Stimulated activated CD8-positive, alpha-beta memory T cell treated with anti-CD3 and anti-CD28 coated beads, Interleukin-4, amount 100 ng/mL, for 24 hours (primary cell): ENCODE measurements around the gene ANK3.

ENCODE experiments used
- DNase-seq: peaks from one replicate; pipeline ENCODE4 v3.0.0-alpha.2; 2020; ENCODE audit warnings: low read depth

ANK3 gene

GRCh38 chr10:60341969-60342368, 47.7 kb downstream of the ANK3 start:
- no peak for DNase-seq

- DNase-seq = no peak
These were observed 48.7 kb downstream of the ANK3 start for GRCh38 chr10:60340973-60341372.

- no peak for DNase-seq
These were observed 49.9 kb downstream of the ANK3 start for GRCh38 chr10:60339757-60340156.

GRCh38 chr10:60338786-60339185, 50.9 kb downstream of the ANK3 start:
- DNase-seq = no peak

- no peak for DNase-seq
These were observed 51.6 kb downstream of the ANK3 start for GRCh38 chr10:60338002-60338564.

- DNase-seq = no peak
These were observed 52.6 kb downstream of the ANK3 start for GRCh38 chr10:60336901-60337630.

GRCh38 chr10:60335708-60336107, 54.0 kb downstream of the ANK3 start:
- DNase-seq = no peak

- no peak for DNase-seq
These were observed 54.7 kb downstream of the ANK3 start for GRCh38 chr10:60334991-60335390.

- DNase-seq = no peak
These were observed 57.3 kb downstream of the ANK3 start for GRCh38 chr10:60332371-60332770.

- no peak for DNase-seq
These were observed 57.8 kb downstream of the ANK3 start for GRCh38 chr10:60331886-60332285.

GRCh38 chr10:60323162-60323561, 66.5 kb downstream of the ANK3 start:
- no peak for DNase-seq

GRCh38 chr10:60320666-60321065, 69.0 kb downstream of the ANK3 start:
- DNase-seq = no peak

- DNase-seq = no peak
These were observed 73.6 kb downstream of the ANK3 start for GRCh38 chr10:60316029-60316428.

- no peak for DNase-seq
These were observed 74.4 kb downstream of the ANK3 start for GRCh38 chr10:60315311-60315710.

GRCh38 chr10:60314069-60314940, 75.4 kb downstream of the ANK3 start:
- DNase-seq = no peak

- DNase-seq = no peak
These were observed 76.1 kb downstream of the ANK3 start for GRCh38 chr10:60313589-60313952.

GRCh38 chr10:60312818-60313588, 76.7 kb downstream of the ANK3 start:
- DNase-seq = no peak

GRCh38 chr10:60311821-60312220, 77.9 kb downstream of the ANK3 start:
- DNase-seq = no peak

- DNase-seq = no peak
These were observed 78.9 kb downstream of the ANK3 start for GRCh38 chr10:60310740-60311139.

- DNase-seq = no peak
These were observed 79.8 kb downstream of the ANK3 start for GRCh38 chr10:60309891-60310290.

- no peak for DNase-seq
These were observed 80.3 kb downstream of the ANK3 start for GRCh38 chr10:60309371-60309770.

- no peak for DNase-seq
These were observed 84.2 kb downstream of the ANK3 start for GRCh38 chr10:60305380-60305892.
